Naive B cell (primary cell): Measurements from ENCODE around the gene COLQ. TPM values are rescaled to one million over a fixed set of nuclear protein-coding genes. Genes with fewer than 3 reads are reported as not detected.

Experiments used
- ATAC-seq, 2 donors: fragments of 150-1000 bp; cut with Tn5 transposase; 2 replicates each; pipeline ENCODE4 v1.10.0; 2021; ENCODE audit warnings: low read depth in 2 of 2, mild to moderate bottlenecking in 2 of 2, moderate library complexity in 2 of 2
- DNase-seq: peaks from one replicate; pipeline ENCODE4 v3.0.0; 2022
- H3K27ac Mint-ChIP-seq, 6 donors: one replicate each; pipeline ENCODE4 v1.8.0; 2020 to 2022; ENCODE audit warnings: mild to moderate bottlenecking in 6 of 6, mixed read lengths in 6 of 6, moderate library complexity in 5 of 6, inconsistent platforms in 2 of 6
- H3K27me3 Mint-ChIP-seq, 3 donors: one replicate each; pipeline ENCODE4 v1.8.0; 2021 to 2022; ENCODE audit warnings: mixed read lengths in 3 of 3, mild to moderate bottlenecking in 1 of 3
- H3K36me3 Mint-ChIP-seq, 2 donors: one replicate each; pipeline ENCODE4 v1.8.0; 2020 to 2022; ENCODE audit warnings: mixed read lengths in 2 of 2, inconsistent platforms in 1 of 2, mild to moderate bottlenecking in 1 of 2
- H3K4me1 Mint-ChIP-seq, 3 donors: one replicate each; pipeline ENCODE4 v1.8.0; 2020 to 2022; ENCODE audit warnings: mixed read lengths in 3 of 3, inconsistent platforms in 1 of 3, mild to moderate bottlenecking in 1 of 3, moderate library complexity in 1 of 3
- H3K4me3 Mint-ChIP-seq, 8 donors: one replicate each; pipeline ENCODE4 v1.8.0; 2020 to 2022; ENCODE audit warnings: mild to moderate bottlenecking in 8 of 8, mixed read lengths in 8 of 8, moderate library complexity in 8 of 8, inconsistent platforms in 2 of 8
- H3K9me3 Mint-ChIP-seq, 7 donors: one replicate each; pipeline ENCODE4 v1.8.0; 2020 to 2022; ENCODE audit warnings: mixed read lengths in 7 of 7, mild to moderate bottlenecking in 5 of 7, inconsistent platforms in 2 of 7, moderate library complexity in 1 of 7
- polyA plus RNA-seq, 6 donors: library from polyadenylated mRNA; unstranded; fragments of 300-500 nt; fragmentation: Illumina TruSeq; gene quantifications; one replicate each; pipeline ENCODE4 v1.2.3, GENCODE V29; 2021; ENCODE audit warnings: low read depth in 6 of 6

Gene COLQ
- polyA plus RNA-seq, 6 donors from 2014 or later: 0.17 to 0.45 TPM; not detected in 4

DNA sequence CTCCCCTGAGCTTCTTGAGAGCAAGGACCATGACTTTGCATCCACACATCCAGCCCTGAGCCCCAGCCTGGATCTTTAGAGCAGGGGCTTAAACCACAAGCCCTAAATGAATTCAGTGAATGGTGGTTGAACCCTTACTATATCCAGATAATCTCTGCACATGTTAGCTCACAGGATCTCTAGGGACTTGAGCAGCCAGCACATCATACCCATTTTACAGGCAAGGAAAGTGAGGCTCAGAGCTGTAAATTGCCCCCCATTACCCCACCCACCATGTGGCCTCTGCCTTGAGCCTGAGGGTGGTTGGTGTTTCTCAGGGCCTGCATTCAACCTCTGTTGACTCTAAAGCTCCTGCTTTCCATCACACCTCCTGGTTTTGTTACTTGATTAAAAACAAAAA lies 66.5 kb downstream of the COLQ start:
- Mint-ChIP-seq H3K36me3 (peaks cover 0 to 6% of the 10 kb centered on the region in 2 donors), H3K9me3 (peaks cover 0 to 5% (median 0%) of the 10 kb centered on the region in 7 donors), H3K27me3 (no peaks in the 10 kb centered on the region), H3K4me3 (no peak overlapping the region), H3K27ac (no peak overlapping the region), H3K4me1 (no peaks in the 10 kb centered on the region)
- DNase-seq (no peak), ATAC-seq (no peak)

GRCh38 chr3:15453991-15454625 lies 67.4 kb downstream of the COLQ start:
- DNase-seq (no peak), ATAC-seq (no peak)
- Mint-ChIP-seq H3K27me3 (no peaks in the 10 kb centered on the region), H3K36me3 (peaks cover 0 to 6% of the 10 kb centered on the region in 2 donors), H3K27ac (no peak overlapping the region), H3K4me1 (no peaks in the 10 kb centered on the region), H3K9me3 (peaks cover 0 to 5% (median 0%) of the 10 kb centered on the region in 7 donors), H3K4me3 (no peak overlapping the region)

DNA sequence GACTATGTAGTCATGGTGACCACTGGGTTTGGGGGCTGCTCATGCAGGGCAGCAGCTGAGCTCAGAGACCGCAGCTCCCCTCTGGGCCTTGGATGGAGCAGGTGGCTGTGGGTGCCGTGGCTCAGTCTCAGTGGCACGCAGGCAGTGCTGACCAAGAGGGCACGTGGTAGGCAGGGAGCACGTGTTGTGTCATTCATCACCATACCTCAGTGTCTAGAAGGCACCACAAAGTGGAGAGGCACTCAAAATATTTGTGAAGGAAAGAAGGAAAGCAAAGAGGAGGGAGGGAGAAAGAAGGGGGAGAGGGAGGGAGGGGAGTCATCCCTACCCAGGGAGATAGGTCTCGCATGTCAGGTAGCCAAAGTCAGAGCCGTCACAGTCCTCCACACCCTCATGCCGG lies 68.0 kb downstream of the COLQ start:
- Mint-ChIP-seq H3K36me3 (peaks cover 0 to 6% of the 10 kb centered on the region in 2 donors), H3K4me1 (no peaks in the 10 kb centered on the region), H3K9me3 (peaks cover 0 to 5% (median 0%) of the 10 kb centered on the region in 7 donors), H3K27me3 (no peaks in the 10 kb centered on the region), H3K27ac (peak overlapping the region in 1 of 6 donors; percentile 44), H3K4me3 (no peak overlapping the region)
- ATAC-seq (no peak), DNase-seq (no peak)

GRCh38 chr3:15452961-15453360 lies 68.5 kb downstream of the COLQ start:
- DNase-seq: no peak
- Mint-ChIP-seq H3K9me3 (peaks cover 0 to under 1% (median 0%) of the 10 kb centered on the region in 7 donors), H3K4me1 (no peaks in the 10 kb centered on the region), H3K27me3 (no peaks in the 10 kb centered on the region), H3K4me3 (no peak overlapping the region), H3K36me3 (peaks cover 0 to 6% of the 10 kb centered on the region in 2 donors), H3K27ac (no peak overlapping the region)
- no peak for ATAC-seq

DNA sequence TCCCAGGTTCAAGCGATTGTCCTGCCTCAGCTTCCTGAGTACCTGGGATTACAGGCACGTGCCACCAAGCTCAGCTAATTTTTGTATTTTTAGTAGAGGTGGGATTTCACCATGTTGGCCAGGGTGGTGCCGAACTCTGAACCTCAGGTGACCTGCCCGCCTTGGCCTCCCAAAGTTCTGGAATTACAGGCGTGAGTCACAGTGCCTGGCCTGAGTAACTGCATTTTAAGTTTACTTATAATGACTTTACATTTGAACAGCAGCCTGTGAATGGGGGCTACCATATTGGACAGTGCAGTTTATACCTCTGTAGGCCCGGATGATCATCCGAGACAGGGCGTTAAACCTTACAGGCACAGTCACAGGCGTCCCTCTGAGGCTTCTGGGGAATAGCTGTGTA lies 69.3 kb downstream of the COLQ start:
- no peaks in the 10 kb centered on the region for H3K9me3 Mint-ChIP-seq
- ATAC-seq: no peak
- no peaks in the 10 kb centered on the region for H3K27me3 Mint-ChIP-seq
- H3K36me3 Mint-ChIP-seq: peaks cover 0 to 6% of the 10 kb centered on the region in 2 donors
- no peak overlapping the region for H3K4me3 Mint-ChIP-seq
- no peak overlapping the region for H3K27ac Mint-ChIP-seq
- no peak for DNase-seq
- H3K4me1 Mint-ChIP-seq: no peaks in the 10 kb centered on the region

DNA sequence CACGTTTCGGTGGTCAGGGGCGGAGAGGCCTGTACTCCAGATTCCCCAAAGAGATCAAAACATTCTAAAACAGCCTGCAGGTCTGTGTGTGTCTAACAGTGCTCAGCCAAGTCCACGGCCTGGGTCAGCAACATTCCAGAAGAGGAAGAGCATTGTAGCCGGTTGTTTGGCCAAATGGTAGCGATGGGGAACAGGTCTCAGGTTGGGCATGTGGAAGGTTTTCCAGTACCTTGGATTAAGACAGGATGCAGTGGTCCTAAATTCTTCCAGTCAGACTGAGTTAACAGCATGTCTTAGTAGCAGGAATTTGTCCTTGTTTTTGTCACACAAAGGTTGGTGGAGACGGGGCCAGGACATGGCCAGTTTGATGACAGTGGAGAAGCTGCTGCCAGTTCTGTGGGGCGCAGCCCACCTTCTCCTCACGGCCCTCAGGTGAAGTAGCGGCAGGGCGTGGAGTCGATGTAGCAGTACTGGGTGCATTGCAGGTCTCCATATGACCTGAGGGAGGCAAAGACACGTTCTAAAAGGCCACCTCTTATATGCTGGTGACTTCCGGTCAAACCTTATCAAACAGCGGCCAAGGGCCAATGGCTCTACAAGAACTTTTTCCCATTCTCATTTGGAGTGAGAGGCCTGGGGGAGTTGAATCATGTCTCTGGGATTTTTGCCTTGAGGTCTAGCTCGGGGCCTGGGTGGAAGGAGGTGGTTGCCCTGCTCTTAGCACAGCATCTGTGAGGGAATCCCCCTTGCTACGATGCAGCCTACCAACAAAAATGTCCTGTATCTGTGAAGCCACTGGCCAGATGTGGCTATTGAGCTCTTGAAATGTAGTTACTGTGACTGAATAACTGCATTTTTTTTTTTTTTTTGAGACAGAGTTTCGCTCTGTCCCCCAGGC lies 70.0 kb downstream of the COLQ start:
- no peaks in the 10 kb centered on the region for H3K27me3 Mint-ChIP-seq
- no peak overlapping the region for H3K4me3 Mint-ChIP-seq
- no peak overlapping the region for H3K27ac Mint-ChIP-seq
- H3K36me3 Mint-ChIP-seq: peaks cover 0 to 6% of the 10 kb centered on the region in 2 donors
- no peaks in the 10 kb centered on the region for H3K9me3 Mint-ChIP-seq
- ATAC-seq (no peak), DNase-seq (no peak)
- no peaks in the 10 kb centered on the region for H3K4me1 Mint-ChIP-seq

GRCh38 chr3:15450438-15451215 lies 70.9 kb downstream of the COLQ start:
- H3K4me3 Mint-ChIP-seq: no peak overlapping the region
- no peaks in the 10 kb centered on the region for H3K9me3 Mint-ChIP-seq
- no peak for ATAC-seq
- DNase-seq: no peak
- no peak overlapping the region for H3K27ac Mint-ChIP-seq
- H3K27me3 Mint-ChIP-seq: no peaks in the 10 kb centered on the region
- H3K4me1 Mint-ChIP-seq: no peaks in the 10 kb centered on the region
- peaks cover 0 to 6% of the 10 kb centered on the region in 2 donors for H3K36me3 Mint-ChIP-seq

DNA sequence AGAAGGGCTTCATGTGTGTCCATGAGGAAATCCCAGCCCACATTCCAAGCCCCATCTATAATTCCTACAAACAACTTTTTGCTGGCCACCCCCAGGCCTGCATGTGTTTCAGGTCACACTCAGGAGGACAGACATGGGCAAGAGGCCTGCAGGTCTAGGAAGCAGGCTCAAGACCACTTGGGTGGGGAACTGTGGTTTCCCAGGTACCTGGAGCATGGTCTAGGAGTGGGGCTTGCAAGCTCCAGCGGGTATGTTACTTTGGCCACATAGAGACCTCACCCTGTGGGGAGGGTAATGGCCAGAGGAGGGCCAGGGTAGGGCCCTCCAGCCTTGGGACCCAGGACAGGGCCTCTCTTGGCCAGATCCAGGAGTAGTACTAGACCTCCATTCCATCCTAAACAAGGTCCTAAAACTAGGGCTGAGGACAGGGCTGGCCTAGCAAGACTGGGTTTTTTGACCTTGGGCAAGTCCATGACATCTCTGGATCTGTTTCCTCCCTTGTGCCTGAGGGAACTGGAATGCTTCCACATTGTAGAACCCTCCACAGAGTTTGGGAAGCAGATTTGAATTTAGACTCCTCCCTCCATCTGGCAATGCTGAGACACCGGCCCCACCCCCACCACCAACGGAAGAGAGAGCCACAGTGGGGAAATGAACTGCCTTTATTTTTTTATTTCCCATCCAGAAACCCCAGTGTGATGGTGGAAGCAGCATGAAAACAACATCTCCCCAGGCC lies 71.8 kb downstream of the COLQ start:
- Mint-ChIP-seq H3K9me3 (no peaks in the 10 kb centered on the region), H3K27me3 (no peaks in the 10 kb centered on the region), H3K36me3 (peaks cover 0 to 6% of the 10 kb centered on the region in 2 donors), H3K4me3 (no peak overlapping the region), H3K4me1 (no peaks in the 10 kb centered on the region), H3K27ac (no peak overlapping the region)
- no peak for ATAC-seq
- DNase-seq: no peak

GRCh38 chr3:15443826-15444524 lies 77.5 kb downstream of the COLQ start:
- peak overlapping the region in 1 of 8 donors; percentile 23 for H3K4me3 Mint-ChIP-seq

DNA sequence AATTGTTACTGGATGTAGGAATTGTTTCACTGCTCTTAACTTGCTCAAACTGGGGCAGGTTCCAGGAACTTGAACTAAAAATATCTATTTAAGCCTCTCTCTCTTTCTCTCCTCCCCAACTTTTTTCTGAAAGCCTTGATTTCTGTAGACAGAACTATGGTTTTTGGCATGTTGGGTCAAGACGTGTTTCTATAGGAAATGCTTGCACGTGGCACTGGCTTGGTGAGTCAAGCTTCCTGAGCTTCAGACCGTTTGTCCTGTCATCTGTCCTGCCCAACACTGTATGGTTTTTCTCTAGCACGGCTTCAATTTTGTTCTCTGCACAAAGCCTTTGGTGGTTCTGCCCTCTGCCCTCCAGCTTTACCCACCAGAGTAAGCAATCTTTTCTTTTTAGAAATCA lies 80.6 kb downstream of the COLQ start:
- peaks cover 0 to 6% (median 0%) of the 10 kb centered on the region in 3 donors for H3K4me1 Mint-ChIP-seq
- no peak overlapping the region for H3K4me3 Mint-ChIP-seq
- ATAC-seq (no peak), DNase-seq (no peak)
- peak overlapping the region in 3 of 6 donors; percentile 53 to 83 (median 71) for H3K27ac Mint-ChIP-seq
- H3K9me3 Mint-ChIP-seq: no peaks in the 10 kb centered on the region
- H3K36me3 Mint-ChIP-seq: peaks cover 11 to 16% of the 10 kb centered on the region in 2 donors
- no peaks in the 10 kb centered on the region for H3K27me3 Mint-ChIP-seq

More at GRCh38 chr3:15443826-15444524, 77.5 kb downstream of the COLQ start:
- peaks cover 0 to 6% (median 0%) of the 10 kb centered on the region in 3 donors for H3K4me1 Mint-ChIP-seq
- H3K27ac Mint-ChIP-seq: no peak overlapping the region
- DNase-seq (no peak), ATAC-seq (no peak)
- H3K27me3 Mint-ChIP-seq: no peaks in the 10 kb centered on the region
- peaks cover 5 to 10% of the 10 kb centered on the region in 2 donors for H3K36me3 Mint-ChIP-seq
- no peaks in the 10 kb centered on the region for H3K9me3 Mint-ChIP-seq

DNA sequence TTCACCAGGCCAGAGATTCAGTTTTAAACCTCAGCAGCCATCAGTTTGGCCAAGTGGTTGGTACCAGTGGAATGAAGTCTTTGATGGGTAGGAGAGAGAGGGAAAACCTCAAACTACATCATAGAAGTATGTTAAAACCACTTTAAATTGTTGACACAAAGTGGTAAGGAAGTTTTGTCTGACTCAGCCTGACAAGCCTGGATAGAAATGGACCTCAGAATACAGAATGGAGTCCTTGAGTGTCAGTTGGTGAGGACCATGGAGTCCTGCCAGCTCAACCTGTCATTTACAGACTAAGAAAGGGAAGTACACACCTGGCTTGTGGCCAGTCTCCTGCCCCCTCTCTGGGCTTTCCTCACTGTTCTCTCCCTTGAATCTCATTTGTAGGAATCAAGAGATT lies 82.0 kb downstream of the COLQ start:
- DNase-seq: no peak
- Mint-ChIP-seq H3K27me3 (no peaks in the 10 kb centered on the region), H3K4me1 (peaks cover 0 to 10% (median 0%) of the 10 kb centered on the region in 3 donors), H3K4me3 (no peak overlapping the region), H3K36me3 (peaks cover 11 to 22% of the 10 kb centered on the region in 2 donors), H3K9me3 (no peaks in the 10 kb centered on the region), H3K27ac (peak overlapping the region in 1 of 6 donors; percentile 33)
- ATAC-seq: no peak

DNA sequence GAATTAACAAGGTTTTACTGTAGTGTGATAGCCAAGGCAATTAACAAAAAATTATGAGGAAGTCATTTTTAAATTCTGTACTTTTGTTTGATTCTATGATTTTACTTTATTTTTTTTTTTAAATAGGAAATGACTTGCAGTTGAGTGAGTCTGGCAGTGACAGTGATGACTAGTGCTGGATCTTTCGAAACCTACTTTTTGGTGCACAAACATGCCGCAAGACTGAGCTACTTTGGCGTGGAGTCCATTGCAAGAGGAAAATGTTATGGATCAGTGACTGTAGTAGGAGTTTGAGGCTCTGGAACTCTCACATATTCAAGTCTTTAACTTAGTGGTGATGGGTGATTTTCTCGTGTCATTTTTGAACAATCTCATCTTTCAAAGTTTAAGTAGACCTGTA lies 82.5 kb downstream of the COLQ start:
- Mint-ChIP-seq H3K36me3 (peaks cover 11 to 25% of the 10 kb centered on the region in 2 donors), H3K27me3 (no peaks in the 10 kb centered on the region), H3K9me3 (no peaks in the 10 kb centered on the region), H3K4me1 (peaks cover 0 to 14% (median 0%) of the 10 kb centered on the region in 3 donors), H3K27ac (peak overlapping the region in 1 of 6 donors; percentile 33), H3K4me3 (no peak overlapping the region)
- no peak for ATAC-seq
- no peak for DNase-seq
